Activated CD4-positive, CD25-positive, alpha-beta regulatory T cell treated with anti-CD3 and anti-CD28 coated beads, Interleukin-2, amount 50 U/mL, for 24 hours (primary cell): ENCODE measurements around the gene NLN.

Experiments used
- ATAC-seq, 2 donors: fragments of 150-1000 bp; cut with Tn5 transposase; one replicate each; pipeline ENCODE4 v1.10.0; 2021; ENCODE audit warnings: mild to moderate bottlenecking in 1 of 2, moderate library complexity in 1 of 2

NLN gene

GRCh38 chr5:65811004-65811403 is 89.0 kb downstream of the NLN start:
- no peak for ATAC-seq

- no peak for ATAC-seq
These were observed 89.9 kb downstream of the NLN start for GRCh38 chr5:65811885-65812284.

GRCh38 chr5:65812648-65813047 is 90.6 kb downstream of the NLN start:
- no peak for ATAC-seq

- ATAC-seq, result no peak
These were observed 91.2 kb downstream of the NLN start for GRCh38 chr5:65813174-65813573.

- no peak for ATAC-seq
These were observed 93.2 kb downstream of the NLN start for GRCh38 chr5:65815161-65815560.

- no peak for ATAC-seq
These were observed 94.7 kb downstream of the NLN start for GRCh38 chr5:65816729-65817128.

GRCh38 chr5:65817931-65818330 is 95.9 kb downstream of the NLN start:
- no peak for ATAC-seq

- ATAC-seq, result no peak
These were observed 96.6 kb downstream of the NLN start for GRCh38 chr5:65818592-65818991.

- no peak for ATAC-seq
These were observed 97.4 kb downstream of the NLN start for GRCh38 chr5:65819215-65819904.

GRCh38 chr5:65819905-65820240 is 97.9 kb downstream of the NLN start:
- peak in 1 of 2 donors; percentile 48 for ATAC-seq

GRCh38 chr5:65820373-65820772 is 98.4 kb downstream of the NLN start:
- no peak for ATAC-seq

- ATAC-seq, result no peak
These were observed 100.0 kb downstream of the NLN start for GRCh38 chr5:65821966-65822365.

GRCh38 chr5:65822710-65823109 is 100.7 kb downstream of the NLN start:
- no peak for ATAC-seq

GRCh38 chr5:65823204-65823603 is 101.2 kb downstream of the NLN start:
- no peak for ATAC-seq

GRCh38 chr5:65823845-65824445 is 101.9 kb downstream of the NLN start:
- no peak for ATAC-seq

- no peak for ATAC-seq
These were observed 103.7 kb downstream of the NLN start for GRCh38 chr5:65825408-65826328.

GRCh38 chr5:65828022-65828896 is 106.3 kb downstream of the NLN start:
- ATAC-seq, result no peak

GRCh38 chr5:65830856-65831255 is 108.9 kb downstream of the NLN start:
- no peak for ATAC-seq

GRCh38 chr5:65831276-65831675 is 109.3 kb downstream of the NLN start:
- no peak for ATAC-seq

GRCh38 chr5:65832152-65832551 is 110.1 kb downstream of the NLN start:
- no peak for ATAC-seq

GRCh38 chr5:65832603-65833228 is 110.7 kb downstream of the NLN start:
- ATAC-seq, result no peak

GRCh38 chr5:65833780-65834179 is 111.8 kb downstream of the NLN start:
- no peak for ATAC-seq
